Measurements from ENCODE around the gene OTUD4.

GRCh38 chr4:145189981-145190380 lies 9.6 kb upstream of the OTUD4 start:
- no peak for TF ChIP-seq POLR2A (IDR thresholded peaks at IDR 0.05; ENCODE audit: extremely low read depth, insufficient read length)
- no peak for TF ChIP-seq CTCF (IDR thresholded peaks at IDR 0.05; ENCODE audit: low read depth, low read length)
- no peak for TF ChIP-seq MYC (IDR thresholded peaks at IDR 0.05; ENCODE audit: low read depth, low read length)

Measured in NB4 (cell line).